Kidney (tissue), 14 donors: Measurements from ENCODE around the gene OGFRL1. TPM values are rescaled to one million over a fixed set of nuclear protein-coding genes. Genes with fewer than 3 reads are reported as not detected.
"Not testable (repeated sequence)": the region's sequence is repeated elsewhere in the genome, so short reads cannot be mapped to it uniquely, and the experiment has no call there.

Source experiments
- DNase-seq, 5 donors: peaks; one replicate each; pipeline ENCODE4 v3.0.0-alpha.2; 2013 to 2020
- FAIRE-seq: peaks from 2 replicates; lab custom pipeline; 2012; peaks lifted over from hg19 to GRCh38; lab: Jason Lieb, UNC
- H3K27ac ChIP-seq, 2 donors: one replicate each; pipeline ENCODE4 v1.7.0; 2013; ENCODE audit warnings: low read depth in 2 of 2, low read length in 2 of 2, inconsistent platforms in 1 of 2
- H3K27me3 ChIP-seq: one replicate; pipeline ENCODE4 v1.7.1; 2013; ENCODE audit warnings: low read length, inconsistent platforms; ENCODE audit not compliant: control insufficient read depth, insufficient read depth
- H3K36me3 ChIP-seq, 3 donors: one replicate each; pipeline versions ENCODE4 v1.7.0 to v1.7.1; 2013; ENCODE audit warnings: low read length in 3 of 3, control low read depth in 1 of 3, inconsistent platforms in 1 of 3; ENCODE audit not compliant: insufficient read depth in 3 of 3, control insufficient read depth in 2 of 3
- H3K4me1 ChIP-seq, 3 donors: one replicate each; pipeline versions ENCODE4 v1.7.0 to v1.7.1; 2013; ENCODE audit warnings: low read length in 3 of 3, inconsistent platforms in 1 of 3, low read depth in 1 of 3; ENCODE audit not compliant: control insufficient read depth in 2 of 3, insufficient read depth in 2 of 3
- H3K4me3 ChIP-seq, 3 donors: one replicate each; pipeline versions ENCODE4 v1.7.0 to v1.8.1; 2013; ENCODE audit warnings: low read length in 3 of 3, control low read depth in 1 of 3, inconsistent platforms in 1 of 3
- H3K9ac ChIP-seq, 3 donors: one replicate each; pipeline versions ENCODE4 v1.7.0 to v1.7.1; 2013; ENCODE audit warnings: low read length in 3 of 3, control low read depth in 1 of 3, inconsistent platforms in 1 of 3
- H3K9me3 ChIP-seq, 3 donors: one replicate each; pipeline versions ENCODE4 v1.7.0 to v1.7.1; 2013; ENCODE audit warnings: low read length in 3 of 3, control low read depth in 1 of 3, inconsistent platforms in 1 of 3; ENCODE audit not compliant: control insufficient read depth in 2 of 3, insufficient read depth in 1 of 3
- CTCF ChIP-seq: IDR thresholded peaks from 3 replicates; pipeline ENCODE4 v1.5.1; 2012; ENCODE audit warnings: mild to moderate bottlenecking, moderate library complexity, borderline replicate concordance; ENCODE audit not compliant: insufficient read depth; ENCODE audit errors: extremely low read depth
- intact Hi-C: fragments of 100-400 bp; cut with DNase I; formaldehyde crosslinking; loops from one replicate; pipeline ENCODE4 v1.11.1; 2022
- polyA plus RNA-seq: library from polyadenylated mRNA; stranded (reverse); fragments of 350-450 nt; fragmentation: Illumina TruSeq; extraction: RNeasy Lipid Tissue Mini Kit (QIAGEN cat#74804); gene quantifications from one replicate; pipeline ENCODE4 v1.2.3, GENCODE V29; 2014; ENCODE audit warnings: low read depth, low replicate concordance; ENCODE audit not compliant: insufficient read depth
- total RNA-seq: library from RNA; stranded (reverse); fragmentation: NEBNext Ultra II Directional; extraction: Animal tissue kit (Norgen Biotek cat#: 25700); gene quantifications from one replicate; pipeline ENCODE4 v1.2.1, GENCODE V29; 2021
- donor health status: control.
- donor health status: control.
- donor health status: control.
- donor health status: control.
- donor health status: control.
- donor health status: DM: yes; HTN: yes; CAD: no.
- donor health status: Normal renal cell carcinoma (clear cell type).

Gene OGFRL1
- total and polyA plus RNA-seq, 2 donors from 2014 or later, result 3.6 to 16.0 TPM

- no peak overlapping the region for H3K9ac ChIP-seq
- H3K9me3 ChIP-seq, result no peaks in the 10 kb centered on the region
- intact Hi-C loops, result no loop called here
- DNase-seq (no peak), FAIRE-seq (no peak)
- no peaks in the 10 kb centered on the region for H3K27me3 ChIP-seq
- H3K36me3 ChIP-seq, result no peaks in the 10 kb centered on the region
- no peak overlapping the region for H3K4me3 ChIP-seq
- no peak for TF ChIP-seq CTCF
- no peak overlapping the region for H3K27ac ChIP-seq
- H3K4me1 ChIP-seq, result peaks cover 0 to 3% (median 3%) of the 10 kb centered on the region in 3 donors
Measured at GRCh38 chr6:71258078-71258866, 30.3 kb upstream of the OGFRL1 start.

- no peak for TF ChIP-seq CTCF
- H3K27me3 ChIP-seq, result no peaks in the 10 kb centered on the region
- DNase-seq (no peak), FAIRE-seq (no peak)
- H3K36me3 ChIP-seq, result no peaks in the 10 kb centered on the region
- H3K27ac ChIP-seq, result no peak overlapping the region
- H3K9me3 ChIP-seq, result no peaks in the 10 kb centered on the region
- no peak overlapping the region for H3K4me3 ChIP-seq
- no peaks in the 10 kb centered on the region for H3K4me1 ChIP-seq
- intact Hi-C loops, result no loop called here
- H3K9ac ChIP-seq, result no peak overlapping the region
Measured at GRCh38 chr6:71259888-71260604, 28.6 kb upstream of the OGFRL1 start.

GRCh38 chr6:71262914-71263313 is 25.7 kb upstream of the OGFRL1 start:
- Histone ChIP-seq H3K27me3 (no peaks in the 10 kb centered on the region), H3K27ac (no peak overlapping the region), H3K9me3 (no peaks in the 10 kb centered on the region), H3K4me1 (no peaks in the 10 kb centered on the region), H3K9ac (no peak overlapping the region), H3K36me3 (no peaks in the 10 kb centered on the region), H3K4me3 (no peak overlapping the region)
- DNase-seq (no peak), FAIRE-seq (no peak)
- intact Hi-C loops, result no loop called here
- TF ChIP-seq CTCF, result no peak

DNA sequence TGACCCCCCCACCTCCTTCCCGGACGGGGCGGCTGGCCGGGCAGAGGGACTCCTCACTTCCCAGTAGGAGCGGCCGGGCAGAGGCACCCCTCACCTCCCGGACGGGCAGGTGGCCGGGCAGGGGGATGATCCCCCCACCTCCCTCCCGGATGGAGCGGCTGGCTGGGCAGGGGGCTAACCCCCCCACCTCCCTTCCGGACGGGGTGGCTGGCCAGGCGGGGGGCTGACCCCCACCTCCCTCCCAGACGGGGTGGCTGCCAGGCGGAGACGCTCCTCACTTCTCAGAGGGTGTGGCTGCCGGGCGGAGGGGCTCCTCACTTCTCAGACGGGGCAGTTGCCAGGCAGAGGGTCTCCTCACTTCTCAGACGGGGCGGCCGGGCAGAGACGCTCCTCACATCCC is 22.2 kb upstream of the OGFRL1 start:
- H3K4me3 ChIP-seq, H3K27me3 ChIP-seq, FAIRE-seq, H3K36me3 ChIP-seq, H3K4me1 ChIP-seq, H3K27ac ChIP-seq, DNase-seq, H3K9ac ChIP-seq, H3K9me3 ChIP-seq, intact Hi-C loops: not testable (repeated sequence)
